Fibroblast of gingiva (primary cell): ENCODE measurements around the gene MERTK.
A peak's percentile ranks its signal among the peaks of the same experiment; 100 is the strongest.

Experiments used
- DNase-seq: peaks from one replicate; pipeline ENCODE4 v3.0.0-alpha.2; 2011; ENCODE audit warnings: low read depth

MERTK gene

DNA sequence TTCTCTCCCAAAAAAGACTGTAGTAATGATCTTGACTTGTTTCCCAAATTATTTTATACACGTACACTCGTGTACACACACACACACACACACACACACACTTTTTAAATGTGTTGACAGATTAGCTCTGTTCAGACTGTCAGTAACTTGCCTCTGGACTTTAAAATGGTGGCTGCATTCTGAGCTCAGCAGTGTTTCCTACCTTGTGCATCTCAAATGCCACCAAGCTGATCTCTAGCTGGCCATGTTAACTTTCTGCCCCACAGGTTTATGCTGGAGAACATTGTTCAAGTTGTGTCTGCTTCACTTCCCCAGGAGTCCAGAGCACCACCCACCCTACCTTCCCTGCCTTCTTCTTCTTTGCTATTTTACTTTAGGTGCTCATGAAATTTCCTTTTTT lies 83.3 kb downstream of the MERTK start:
- DNase-seq = no peak

DNA sequence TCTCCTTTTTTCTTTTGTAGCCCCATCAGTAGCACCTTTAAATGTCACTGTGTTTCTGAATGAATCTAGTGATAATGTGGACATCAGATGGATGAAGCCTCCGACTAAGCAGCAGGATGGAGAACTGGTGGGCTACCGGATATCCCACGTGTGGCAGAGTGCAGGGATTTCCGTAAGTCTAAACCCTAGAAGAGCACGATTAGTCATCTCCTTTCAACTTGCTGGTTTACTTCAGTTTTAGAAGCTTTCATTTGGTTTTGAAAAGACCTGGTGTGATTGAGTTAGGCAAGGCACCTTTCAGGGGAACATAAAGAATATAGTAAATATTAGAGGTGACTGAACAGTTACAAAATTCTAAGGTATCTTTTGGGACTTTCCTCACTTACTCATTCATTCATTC lies 84.4 kb downstream of the MERTK start:
- DNase-seq = no peak

DNA sequence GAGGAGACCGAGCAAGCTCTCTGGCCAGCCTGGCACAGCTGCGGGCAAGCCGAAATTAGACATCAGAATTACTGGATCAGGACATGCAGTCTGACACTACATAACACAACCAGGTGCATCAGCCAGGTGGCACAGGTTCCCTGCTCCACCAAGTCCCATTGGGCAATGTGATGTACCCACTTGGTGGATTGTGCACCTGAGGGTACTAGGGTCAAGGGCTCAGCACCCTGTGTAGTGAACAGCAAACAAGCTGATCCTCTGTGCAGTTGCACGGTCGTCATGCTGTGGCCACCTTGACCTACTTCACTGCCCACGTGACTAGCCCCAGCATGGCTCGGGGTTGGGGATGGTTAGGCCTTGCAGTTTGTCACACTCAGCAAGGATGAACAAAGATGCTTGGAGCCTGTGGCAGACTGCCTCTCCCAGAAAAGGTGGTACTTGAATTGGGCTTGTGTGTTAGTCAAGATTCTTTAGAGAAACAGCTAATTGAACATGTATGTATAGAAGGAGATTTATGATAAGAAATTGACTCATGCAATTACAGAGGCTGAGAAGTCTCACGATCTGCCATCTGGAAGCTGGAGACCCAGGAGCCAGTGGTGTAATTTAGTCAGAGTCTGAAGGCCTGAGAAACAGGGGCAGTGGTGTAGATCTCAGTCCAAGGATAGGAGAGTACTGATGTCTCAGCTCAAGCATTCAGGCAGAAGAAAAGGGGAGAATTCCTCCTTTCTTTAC lies 85.2 kb downstream of the MERTK start:
- no peak for DNase-seq

DNA sequence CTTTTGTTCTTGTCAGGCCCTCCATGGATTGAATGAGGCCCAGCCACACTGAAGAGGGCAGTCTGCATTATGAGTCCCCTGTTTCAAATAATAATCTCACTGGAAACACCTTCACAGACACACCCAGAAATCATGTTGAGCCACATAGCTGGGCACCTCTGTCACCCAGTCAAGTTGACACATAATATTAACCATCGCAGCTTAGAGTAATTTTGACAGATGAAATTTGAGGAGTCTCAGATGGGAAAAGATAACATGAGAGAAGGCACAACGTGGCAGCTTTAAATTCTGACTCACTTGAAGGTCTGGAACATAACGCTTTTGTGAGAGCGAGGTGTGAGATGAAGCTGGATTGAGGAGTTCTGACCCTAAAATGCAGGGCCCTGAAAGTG lies 85.8 kb downstream of the MERTK start:
- DNase-seq = no peak

DNA sequence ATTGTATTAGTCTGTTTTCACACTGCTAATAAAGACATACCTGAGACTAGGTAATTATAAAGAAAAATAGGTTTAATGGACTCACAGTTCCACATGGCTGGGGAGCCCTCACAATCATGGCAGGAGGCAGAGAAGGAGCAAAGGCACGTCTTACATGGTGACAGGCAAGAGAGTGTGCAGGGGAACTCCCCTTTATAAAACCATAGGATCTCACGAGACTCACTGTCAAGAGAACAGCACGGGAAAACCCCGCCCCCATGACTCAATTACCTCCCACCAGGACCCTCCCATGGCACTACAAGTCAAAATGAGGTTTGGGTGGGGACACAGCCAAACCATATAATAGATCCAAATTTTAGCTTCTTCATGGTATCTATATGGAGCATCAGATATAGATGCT lies 87.1 kb downstream of the MERTK start:
- DNase-seq = no peak

DNA sequence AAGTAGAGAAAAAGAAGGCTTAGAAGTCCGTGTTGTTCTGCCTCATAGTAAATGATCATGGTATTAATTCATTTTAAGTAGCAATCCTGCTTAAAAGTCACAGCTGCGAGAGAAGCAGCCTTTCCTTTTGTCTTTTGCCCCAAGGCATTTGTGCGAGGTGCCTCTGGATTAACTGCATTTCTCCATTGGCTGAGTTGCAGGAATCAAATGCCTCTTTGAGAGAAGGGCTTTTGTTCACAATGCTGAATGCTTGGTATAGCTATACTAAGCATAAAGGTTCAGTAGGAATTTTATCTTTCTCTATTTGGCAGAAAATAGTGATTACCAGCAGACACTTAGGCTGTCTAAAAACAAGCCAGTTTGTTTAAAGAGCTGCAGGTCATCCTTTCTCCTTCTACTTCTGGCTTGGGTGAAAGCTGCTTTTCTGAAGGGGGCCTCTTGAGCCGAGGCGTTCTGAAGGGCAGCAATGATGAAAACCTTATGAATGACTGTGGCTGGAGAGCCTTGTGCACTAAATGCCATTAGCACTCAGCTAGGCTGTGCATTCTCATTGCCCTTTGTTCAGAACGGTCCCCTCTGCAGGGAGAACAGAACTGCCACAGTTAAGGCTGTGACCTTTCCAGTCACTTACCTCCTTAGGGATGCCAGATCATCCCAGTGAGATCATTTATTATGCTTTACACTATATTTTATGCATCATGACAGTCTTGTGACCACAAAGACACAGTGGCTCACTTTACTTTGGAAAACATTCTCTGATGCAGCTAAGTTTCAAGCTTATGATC lies 87.9 kb downstream of the MERTK start:
- no peak for DNase-seq

DNA sequence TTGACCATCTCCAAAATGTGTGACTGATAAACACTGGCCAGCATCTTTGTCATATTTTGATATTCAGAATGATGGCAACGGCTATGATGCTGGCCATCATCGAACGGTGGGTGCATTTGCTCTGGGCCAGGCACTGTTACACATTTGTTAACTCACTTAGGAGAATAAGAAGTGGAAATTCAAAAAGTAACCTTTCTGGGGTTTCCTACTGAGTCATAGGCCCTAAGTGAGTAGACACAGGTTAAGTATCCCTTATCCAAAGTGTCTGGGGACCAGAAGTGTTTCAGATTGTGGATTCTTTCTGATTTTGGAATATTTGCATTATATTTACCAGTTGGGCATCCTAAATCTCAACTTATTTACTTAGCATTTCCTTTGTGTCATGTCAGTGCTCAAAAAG lies 92.0 kb downstream of the MERTK start:
- DNase-seq = no peak

DNA sequence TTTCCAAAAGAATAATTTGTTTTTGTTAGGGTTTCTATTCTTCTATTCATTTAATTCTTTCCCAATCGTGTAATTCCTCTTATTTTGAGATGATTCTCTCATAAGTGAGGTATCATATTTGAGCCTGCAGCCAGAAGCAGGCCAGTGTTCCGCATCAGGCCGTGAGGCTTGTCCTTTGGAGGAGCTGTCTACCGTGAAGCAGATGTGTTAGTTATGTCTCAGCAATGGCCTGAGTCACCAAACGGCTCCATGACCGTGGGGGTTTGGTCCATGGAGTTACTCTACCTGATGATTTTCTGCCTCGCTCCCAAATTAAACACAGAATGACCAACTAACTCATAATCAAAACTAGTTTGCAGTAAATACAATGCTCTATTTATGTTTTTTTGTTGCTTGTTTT lies 92.4 kb downstream of the MERTK start:
- DNase-seq = no peak

DNA sequence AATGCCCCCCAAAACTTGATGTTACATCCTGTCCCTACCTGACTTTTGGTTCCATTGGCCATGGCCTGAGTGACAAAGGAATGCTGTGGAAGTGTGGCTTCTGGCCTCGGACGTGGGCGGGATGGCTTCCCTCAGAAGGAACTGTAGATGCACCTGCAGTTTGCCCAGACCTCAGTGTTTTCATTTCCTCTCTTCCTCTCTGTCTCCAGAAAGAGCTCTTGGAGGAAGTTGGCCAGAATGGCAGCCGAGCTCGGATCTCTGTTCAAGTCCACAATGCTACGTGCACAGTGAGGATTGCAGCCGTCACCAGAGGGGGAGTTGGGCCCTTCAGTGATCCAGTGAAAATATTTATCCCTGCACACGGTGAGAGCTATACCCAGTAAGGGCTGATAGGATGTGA lies 95.6 kb downstream of the MERTK start:
- no peak for DNase-seq

DNA sequence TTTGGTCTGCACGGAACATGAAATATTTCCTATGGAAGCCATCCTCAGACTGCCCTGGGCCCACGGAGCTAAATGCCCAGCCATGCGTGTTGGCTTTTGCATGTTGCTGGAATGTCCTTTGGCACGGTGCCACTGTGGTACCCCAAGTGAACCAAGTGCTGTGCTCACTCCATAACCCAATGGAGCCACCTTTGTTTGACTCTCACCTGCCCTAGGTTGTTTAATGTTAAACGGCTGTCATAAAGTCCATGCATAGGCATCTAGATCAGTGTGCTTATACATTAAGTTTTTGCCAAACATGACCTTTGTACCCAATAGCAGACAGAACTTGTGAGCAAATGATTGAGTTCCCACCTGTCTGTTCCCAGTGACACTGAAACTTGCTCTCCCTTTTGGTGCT lies 96.7 kb downstream of the MERTK start:
- DNase-seq = no peak

DNA sequence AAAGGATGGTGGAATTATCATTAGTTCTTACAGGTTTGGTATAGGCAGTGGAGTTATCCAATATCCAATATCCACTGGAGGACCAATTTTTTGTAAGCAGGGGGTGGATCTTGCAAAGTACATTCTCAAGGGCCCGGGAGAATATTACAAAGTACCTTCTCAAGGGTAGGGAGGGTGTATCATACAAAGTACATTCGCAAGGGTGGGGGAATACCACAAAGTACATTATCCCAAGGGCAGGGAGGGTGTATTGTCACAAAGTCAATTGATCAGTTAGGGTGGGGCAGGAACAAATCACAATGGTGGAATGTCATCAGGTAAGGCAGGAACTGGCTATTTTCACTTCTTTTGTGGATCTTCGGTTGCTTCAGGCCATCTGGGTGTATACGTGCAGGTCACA lies 101.4 kb downstream of the MERTK start:
- no peak for DNase-seq

DNA sequence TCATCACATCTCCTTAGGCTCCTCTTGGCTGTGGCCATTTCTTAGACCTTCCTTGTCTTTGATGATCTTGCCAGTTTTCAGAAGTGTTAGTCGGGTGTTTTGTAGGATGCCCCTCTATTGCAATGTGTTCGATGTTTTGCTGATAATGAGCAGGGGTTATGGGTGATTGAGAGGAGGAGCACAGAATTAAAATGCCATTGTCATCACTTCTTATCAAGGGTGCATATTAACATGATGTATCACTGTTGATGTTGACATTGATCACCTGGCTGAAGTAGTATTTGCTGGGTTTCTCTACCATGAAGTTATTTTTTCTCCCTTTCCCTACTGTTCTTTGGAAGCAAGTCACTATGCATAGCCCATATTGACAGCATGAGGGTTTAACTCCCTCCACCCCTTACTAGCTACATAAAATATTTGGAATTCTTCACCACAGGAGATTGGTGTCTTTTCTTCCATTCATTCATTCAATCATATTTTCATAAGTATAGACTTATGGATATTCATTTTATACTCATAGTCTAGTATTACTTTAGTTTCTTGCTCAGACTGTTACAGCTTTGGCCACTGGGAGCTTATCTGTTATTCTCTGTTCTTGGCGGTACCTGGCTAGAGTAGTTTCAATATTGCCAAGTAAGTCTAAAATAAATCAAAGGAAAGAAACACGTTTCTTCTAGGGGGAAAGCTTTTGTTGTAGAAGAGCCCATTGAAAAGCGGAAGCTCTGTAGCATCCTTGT lies 102.2 kb downstream of the MERTK start:
- DNase-seq = no peak

DNA sequence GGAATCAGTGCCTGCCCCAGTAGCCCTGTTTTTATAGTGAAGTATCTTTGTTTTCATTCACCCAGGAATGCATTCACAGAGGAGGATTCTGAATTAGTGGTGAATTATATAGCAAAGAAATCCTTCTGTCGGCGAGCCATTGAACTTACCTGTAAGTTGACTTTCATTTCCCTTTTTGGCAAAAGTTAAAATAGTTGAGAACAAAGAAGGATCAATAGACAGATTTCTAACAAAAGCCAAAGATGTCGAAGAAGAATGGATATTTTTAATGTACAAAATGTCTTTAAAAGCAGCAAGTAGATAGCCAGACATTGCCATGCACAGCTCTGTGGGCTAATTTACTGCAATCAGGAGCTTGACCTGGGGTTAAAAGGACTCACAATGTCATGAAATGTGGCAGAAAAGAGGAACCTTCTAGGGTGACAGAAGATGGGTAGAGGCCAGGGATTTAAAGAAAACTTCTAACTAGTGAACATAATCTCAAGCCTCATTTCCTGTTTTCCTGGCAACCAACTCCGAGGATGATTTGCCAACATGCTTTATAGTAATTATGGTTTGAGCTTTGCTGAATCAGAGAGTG lies 102.8 kb downstream of the MERTK start:
- peak; percentile 8 for DNase-seq

DNA sequence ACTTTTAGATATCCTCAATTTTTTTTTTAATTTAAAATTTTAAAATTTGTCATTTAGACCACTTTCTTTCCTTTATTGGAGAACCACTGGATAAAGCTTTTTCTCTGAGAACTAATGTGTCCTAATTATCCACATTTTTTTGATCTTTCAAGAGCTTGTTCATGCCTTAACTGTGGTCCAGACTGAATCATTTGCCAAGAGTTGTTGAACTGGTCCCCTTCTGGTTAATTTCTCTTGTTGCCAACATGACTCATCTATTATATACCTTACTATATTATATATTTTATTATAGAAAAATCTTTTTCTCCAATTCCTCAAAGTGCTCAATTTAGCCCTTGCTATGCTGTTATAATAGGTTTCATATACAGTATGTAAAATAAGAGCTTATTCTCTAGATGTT lies 103.5 kb downstream of the MERTK start:
- DNase-seq = no peak

DNA sequence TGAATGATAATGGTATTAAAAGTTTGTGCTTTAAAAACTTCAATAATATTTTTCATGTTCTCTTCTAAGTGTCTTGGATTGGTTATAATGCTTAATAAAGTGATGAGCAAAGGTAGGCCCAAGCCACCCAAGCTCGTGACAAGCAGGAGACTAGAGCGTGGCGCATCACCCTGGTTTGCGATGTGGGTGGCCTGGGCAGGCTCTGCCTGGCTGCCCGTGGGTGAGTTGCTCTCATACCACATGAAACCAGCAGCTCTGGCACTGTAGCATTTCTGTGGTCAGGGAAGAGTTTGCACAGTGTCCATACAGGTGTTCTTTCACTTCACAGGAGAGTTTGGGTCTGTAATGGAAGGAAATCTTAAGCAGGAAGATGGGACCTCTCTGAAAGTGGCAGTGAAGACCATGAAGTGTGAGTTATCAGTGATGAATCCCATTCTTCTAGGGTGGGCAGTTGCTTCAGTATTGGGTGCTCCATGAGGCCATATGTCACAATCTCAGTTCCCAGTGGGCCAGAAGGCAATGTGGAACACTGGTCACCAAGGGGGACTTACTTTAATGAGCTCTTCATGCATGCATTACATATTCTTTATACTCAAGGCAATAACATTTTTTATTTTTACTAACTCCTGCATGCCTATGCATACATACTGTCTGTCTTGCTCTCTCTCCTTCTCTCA lies 105.3 kb downstream of the MERTK start:
- DNase-seq = no peak

DNA sequence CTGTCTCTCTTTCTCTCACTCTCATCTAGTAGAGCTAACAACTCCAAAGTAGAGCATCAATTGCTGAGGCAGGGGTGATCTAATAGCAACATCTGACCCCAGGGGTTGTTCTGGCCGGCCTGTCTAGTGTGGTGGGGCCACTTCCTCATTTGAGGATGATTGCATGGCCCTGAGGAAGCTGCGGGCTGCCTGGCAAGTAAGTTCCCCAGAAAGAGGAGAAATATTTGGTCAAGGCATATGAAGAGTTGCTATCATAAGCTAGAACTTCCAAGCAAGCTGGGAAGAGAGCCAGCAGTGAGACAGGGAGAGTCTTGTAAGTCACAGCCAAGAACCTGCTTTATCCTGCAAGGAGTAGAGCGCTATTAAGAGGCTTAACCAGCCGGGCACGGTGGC lies 105.8 kb downstream of the MERTK start:
- DNase-seq = no peak

DNA sequence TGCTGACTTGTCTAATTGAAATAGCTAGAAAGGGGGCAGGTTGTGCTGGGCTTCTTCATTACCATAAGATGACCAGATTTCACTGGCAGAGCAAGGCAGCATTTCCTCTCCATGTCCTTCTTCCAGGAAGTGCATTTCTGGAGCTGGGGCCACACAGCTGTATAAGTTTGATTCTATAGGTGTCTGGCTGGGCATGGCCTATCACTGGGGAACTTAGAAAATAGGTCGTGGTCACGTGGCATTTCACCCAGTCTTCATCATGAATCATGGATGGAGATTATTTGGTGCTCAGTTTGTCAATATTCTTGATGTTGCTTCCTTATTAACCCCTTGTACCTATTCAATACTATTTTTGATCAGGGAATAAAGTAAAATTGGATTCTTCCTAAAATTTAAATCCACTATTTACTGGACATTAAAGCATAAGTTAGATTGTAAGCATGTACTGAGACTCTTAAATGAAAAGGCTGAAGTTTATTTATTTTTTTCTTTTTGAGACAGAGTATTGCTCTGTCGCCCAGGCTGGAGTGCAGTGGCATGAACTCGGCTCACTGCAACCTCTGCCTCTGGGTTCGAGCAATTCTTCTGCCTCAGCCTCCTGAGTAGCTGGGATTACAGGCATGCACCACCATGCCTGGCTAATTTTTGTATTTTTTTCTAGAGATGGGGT lies 107.1 kb downstream of the MERTK start:
- no peak for DNase-seq

DNA sequence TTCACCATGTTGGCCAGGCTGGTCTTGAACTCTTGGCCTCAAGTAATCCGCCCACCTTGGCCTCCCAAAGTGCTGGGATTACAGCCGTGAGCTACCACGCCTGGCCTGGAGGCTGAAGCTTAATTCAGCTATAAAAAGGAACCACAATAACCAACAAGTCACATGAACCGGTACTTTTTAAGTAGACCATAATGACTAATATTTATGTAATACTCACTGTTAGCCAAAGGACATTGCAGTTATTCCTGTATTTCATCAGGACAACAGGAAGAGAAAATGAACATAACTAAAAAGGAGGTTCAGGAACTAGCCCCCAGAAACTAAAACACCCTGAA lies 107.6 kb downstream of the MERTK start:
- DNase-seq = peak; percentile 62

DNA sequence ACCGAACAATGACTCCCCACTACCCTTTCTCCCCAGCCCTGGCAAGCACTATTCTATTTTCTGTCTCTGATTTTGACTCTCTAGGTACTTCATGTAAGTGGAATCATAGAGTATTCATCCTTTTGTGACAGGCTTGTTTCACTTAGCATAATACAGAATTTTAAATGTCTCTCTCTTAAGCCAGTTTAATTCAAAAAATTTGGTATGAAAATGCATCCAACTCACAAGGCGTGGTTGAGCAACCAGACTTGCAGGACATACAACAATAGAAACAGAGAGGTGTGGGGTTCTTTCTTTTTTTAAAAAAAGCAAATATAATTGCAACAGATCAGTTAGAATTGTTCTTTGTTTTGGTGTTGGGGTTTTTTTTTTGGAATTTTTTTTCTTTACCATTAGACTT lies 109.1 kb downstream of the MERTK start:
- no peak for DNase-seq

DNA sequence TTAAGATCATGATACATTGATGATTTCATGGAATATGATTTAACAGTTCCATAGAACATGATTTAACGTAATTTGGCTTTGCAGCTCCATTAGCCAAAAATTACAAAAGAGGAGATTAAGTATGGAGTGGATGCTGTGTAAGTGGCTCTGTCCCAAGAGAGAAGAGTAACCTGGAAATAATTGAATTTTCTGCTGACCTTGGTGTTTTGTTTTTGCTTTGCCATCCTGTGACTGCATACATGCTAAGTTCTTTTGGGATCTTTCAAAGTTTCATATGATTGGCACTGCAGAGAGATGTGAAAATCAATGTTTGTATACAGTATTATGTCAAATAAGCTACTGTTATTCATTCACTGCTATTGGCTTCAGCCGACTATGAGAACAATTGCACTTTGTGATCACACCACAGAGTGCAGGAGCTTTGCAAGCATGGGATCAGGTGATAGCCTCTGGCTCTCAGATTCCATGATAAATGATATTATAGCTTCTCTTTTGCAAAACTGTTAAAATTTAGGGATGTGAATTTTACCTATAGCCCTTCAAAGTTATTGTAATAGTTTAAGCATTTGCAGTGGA lies 110.6 kb downstream of the MERTK start:
- DNase-seq = no peak

DNA sequence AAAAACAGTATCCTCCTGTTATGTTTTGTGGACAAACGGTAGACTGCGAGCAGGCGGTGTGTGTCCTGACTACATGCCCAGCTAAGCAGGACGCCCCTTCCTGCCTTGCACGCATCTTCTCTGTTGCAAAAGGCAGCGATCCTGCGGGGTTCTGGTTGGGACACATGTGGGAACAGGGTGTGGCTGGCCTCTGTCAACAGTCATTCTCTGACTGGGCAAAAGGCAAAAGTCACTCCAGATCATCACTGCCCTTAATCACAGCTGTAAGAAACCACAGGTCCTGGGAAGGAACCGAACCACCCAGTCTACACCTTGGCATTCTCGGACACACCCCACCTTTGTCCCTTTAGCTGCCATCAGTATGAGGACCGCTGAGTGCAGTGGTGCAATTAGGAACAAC lies 112.3 kb downstream of the MERTK start:
- no peak for DNase-seq
